ENCODE measurements around the gene CLSTN2.

CLSTN2 gene

GRCh38 chr3:140207541-140207940, 272.6 kb downstream of the CLSTN2 start:
- H3K4me3 ChIP-seq (replicated peaks; ENCODE audit: low read depth, low read length), result no peak overlapping the region
- no peak for DNase-seq (ENCODE audit: extremely low read depth, low read depth)
- TF ChIP-seq CTCF (IDR thresholded peaks at IDR 0.05; ENCODE audit: low read depth, low read length, missing control alignments), result no peak

GRCh38 chr3:140216249-140216648, 281.3 kb downstream of the CLSTN2 start:
- no peak for DNase-seq (ENCODE audit: extremely low read depth, low read depth)
- H3K4me3 ChIP-seq (replicated peaks; ENCODE audit: low read depth, low read length), result no peak overlapping the region
- peak; percentile 59 for TF ChIP-seq CTCF (IDR thresholded peaks at IDR 0.05; ENCODE audit: low read depth, low read length, missing control alignments)

GRCh38 chr3:140219291-140219690, 284.3 kb downstream of the CLSTN2 start:
- no peak overlapping the region for H3K4me3 ChIP-seq (replicated peaks; ENCODE audit: low read depth, low read length)
- DNase-seq (ENCODE audit: extremely low read depth, low read depth), result no peak
- TF ChIP-seq CTCF (IDR thresholded peaks at IDR 0.05; ENCODE audit: low read depth, low read length, missing control alignments), result no peak

- DNase-seq (ENCODE audit: extremely low read depth, low read depth), result no peak
- peak; percentile 12 for TF ChIP-seq CTCF (IDR thresholded peaks at IDR 0.05; ENCODE audit: low read depth, low read length, missing control alignments)
Observed at GRCh38 chr3:140219923-140220452, 285.0 kb downstream of the CLSTN2 start.

GRCh38 chr3:140223197-140223596, 288.2 kb downstream of the CLSTN2 start:
- no peak overlapping the region for H3K4me3 ChIP-seq (replicated peaks; ENCODE audit: low read depth, low read length)
- no peak for TF ChIP-seq CTCF (IDR thresholded peaks at IDR 0.05; ENCODE audit: low read depth, low read length, missing control alignments)
- DNase-seq (ENCODE audit: extremely low read depth, low read depth), result no peak

More at GRCh38 chr3:140219923-140220452, 285.0 kb downstream of the CLSTN2 start:
- H3K4me3 ChIP-seq (replicated peaks; ENCODE audit: low read depth, low read length), result no peak overlapping the region

GRCh38 chr3:140223631-140224030, 288.6 kb downstream of the CLSTN2 start:
- no peak for DNase-seq (ENCODE audit: extremely low read depth, low read depth)
- no peak for TF ChIP-seq CTCF (IDR thresholded peaks at IDR 0.05; ENCODE audit: low read depth, low read length, missing control alignments)
- no peak overlapping the region for H3K4me3 ChIP-seq (replicated peaks; ENCODE audit: low read depth, low read length)

GRCh38 chr3:140224307-140224706, 289.3 kb downstream of the CLSTN2 start:
- DNase-seq (ENCODE audit: extremely low read depth, low read depth), result no peak
- TF ChIP-seq CTCF (IDR thresholded peaks at IDR 0.05; ENCODE audit: low read depth, low read length, missing control alignments), result no peak
- no peak overlapping the region for H3K4me3 ChIP-seq (replicated peaks; ENCODE audit: low read depth, low read length)

Measured in HFF-Myc (cell line).